GM18867 (cell line): ENCODE results near the gene SPACA4.
"Not testable (repeated sequence)": the region's sequence is repeated elsewhere in the genome, so short reads cannot be mapped to it uniquely, and the experiment has no call there.

Source experiments
- ATAC-seq: cut with Tn5 transposase; IDR thresholded peaks from one replicate; pipeline ENCODE4 v1.9.1; 2021; ENCODE audit warnings: mild to moderate bottlenecking, moderate library complexity; ENCODE audit not compliant: unreplicated experiment

Gene SPACA4

GRCh38 chr19:48618278-48618915, 11.9 kb downstream of the SPACA4 start:
- no peak for ATAC-seq

GRCh38 chr19:48618916-48619691, 12.6 kb downstream of the SPACA4 start, which contains the start of the genes RPL18 and SPHK2:
RPL18 (minus strand) TSS chr19:48619178; CDS start chr19:48619143, 35 bp downstream.
SPHK2 (plus strand) TSS chr19:48619506; CDS start chr19:48620515, 1,009 bp downstream.
- peak; percentile 83 for ATAC-seq

GRCh38 chr19:48619692-48620585, 13.4 kb downstream of the SPACA4 start:
- no peak for ATAC-seq

GRCh38 chr19:48623556-48624066, 17.1 kb downstream of the SPACA4 start:
- ATAC-seq: no peak

GRCh38 chr19:48624067-48624594, 17.6 kb downstream of the SPACA4 start:
- ATAC-seq: peak; percentile 64

- no peak for ATAC-seq
Measured at GRCh38 chr19:48624791-48625723, 18.5 kb downstream of the SPACA4 start.

- ATAC-seq: no peak
Measured at GRCh38 chr19:48625891-48626327, 19.4 kb downstream of the SPACA4 start.

GRCh38 chr19:48627201-48627864, 20.8 kb downstream of the SPACA4 start:
- no peak for ATAC-seq

GRCh38 chr19:48627865-48628314, 21.3 kb downstream of the SPACA4 start:
- ATAC-seq: no peak

GRCh38 chr19:48628486-48629296, 22.1 kb downstream of the SPACA4 start:
- no peak for ATAC-seq

- ATAC-seq: no peak
Measured at GRCh38 chr19:48629297-48629598, 22.7 kb downstream of the SPACA4 start.

- no peak for ATAC-seq
Measured at GRCh38 chr19:48629599-48630295, 23.2 kb downstream of the SPACA4 start.

GRCh38 chr19:48630296-48631063, 23.9 kb downstream of the SPACA4 start:
- ATAC-seq: no peak

GRCh38 chr19:48631225-48631624, 24.7 kb downstream of the SPACA4 start:
- no peak for ATAC-seq

- not testable (repeated sequence) for ATAC-seq
Measured at GRCh38 chr19:48632286-48632685, 25.7 kb downstream of the SPACA4 start.

- no peak for ATAC-seq
Measured at GRCh38 chr19:48632692-48633147, 26.2 kb downstream of the SPACA4 start.
